HepG2 (cell line): Measurements from ENCODE around the gene CAPZB. TPM values are rescaled to one million over a fixed set of nuclear protein-coding genes. Genes with fewer than 3 reads are reported as not detected.

Source experiments
- ATF7 ChIP-seq, 2 experiments: fragments of 450-650 bp in 1 of 2; sonication (generic) in 1 of 2; formaldehyde crosslinking in 1 of 2; IDR thresholded peaks; 2 replicates each; pipeline versions ENCODE4 v1.4.0 to v1.6.1; 2016 to 2020; ENCODE audit warnings: antibody characterized with exemption in 1 of 2, mild to moderate bottlenecking in 1 of 2, missing genetic modification reagents in 1 of 2
- BATF2 ChIP-seq: sonication (generic); formaldehyde crosslinking; IDR thresholded peaks from 2 replicates; pipeline ENCODE4 v1.8.0; 2022; ENCODE audit warnings: mild to moderate bottlenecking, missing genetic modification reagents, moderate library complexity
- CCDC6 ChIP-seq: sonication (generic); formaldehyde crosslinking; IDR thresholded peaks from 2 replicates; pipeline ENCODE4 v1.8.1; 2022; ENCODE audit warnings: mild to moderate bottlenecking, missing genetic modification reagents, moderate library complexity
- FLYWCH1 ChIP-seq: sonication (generic); formaldehyde crosslinking; IDR thresholded peaks from 2 replicates; pipeline ENCODE4 v1.8.1; 2023; ENCODE audit warnings: mild to moderate bottlenecking, missing genetic modification reagents
- IKZF4 ChIP-seq: sonication (generic); formaldehyde crosslinking; IDR thresholded peaks from 2 replicates; pipeline ENCODE4 v1.5.1; 2020; ENCODE audit warnings: borderline replicate concordance, mild to moderate bottlenecking, low read depth, missing genetic modification reagents; ENCODE audit errors: not compliant biosample characterization
- NFAT5 ChIP-seq: sonication (generic); formaldehyde crosslinking; IDR thresholded peaks from 2 replicates; pipeline ENCODE4 v1.4.0; 2020; ENCODE audit warnings: missing genetic modification reagents
- NR2F2 ChIP-seq: IDR thresholded peaks from 2 replicates; pipeline ENCODE4 v1.6.1; 2012; ENCODE audit warnings: low read depth, inconsistent platforms, borderline replicate concordance
- PHF5A ChIP-seq: IDR thresholded peaks from one replicate; pipeline ENCODE4 v1.6.1; 2018; ENCODE audit warnings: low read depth, missing genetic modification reagents; ENCODE audit not compliant: unreplicated experiment
- RELA ChIP-seq: sonication (generic); formaldehyde crosslinking; IDR thresholded peaks from 2 replicates; pipeline ENCODE4 v1.4.0; 2020; ENCODE audit warnings: missing genetic modification reagents
- RNF2 ChIP-seq: fragments of 450-650 bp; conservative IDR thresholded peaks from 2 replicates; pipeline ENCODE4 v1.6.1; 2016; ENCODE audit warnings: low read depth
- SP4 ChIP-seq: sonication (generic); formaldehyde crosslinking; IDR thresholded peaks from 2 replicates; pipeline ENCODE4 v1.8.1; 2023; ENCODE audit warnings: mild to moderate bottlenecking, missing genetic modification reagents
- TFE3 ChIP-seq: IDR thresholded peaks from 2 replicates; pipeline ENCODE4 v1.6.1; 2016
- ZBTB25 ChIP-seq: IDR thresholded peaks from 2 replicates; pipeline ENCODE4 v1.6.1; 2018; ENCODE audit warnings: missing genetic modification reagents
- ZFP36 ChIP-seq: fragments of 150-350 bp; IDR thresholded peaks from 2 replicates; pipeline ENCODE4 v1.6.1; 2018; ENCODE audit warnings: borderline replicate concordance, low read length, low read depth; ENCODE audit not compliant: partially characterized antibody
- ZNF33A ChIP-seq: sonication (generic); formaldehyde crosslinking; IDR thresholded peaks from 2 replicates; pipeline ENCODE4 v1.5.1; 2020; ENCODE audit warnings: missing genetic modification reagents, mild to moderate bottlenecking, moderate library complexity, borderline replicate concordance
- ZNF549 ChIP-seq: sonication (generic); formaldehyde crosslinking; IDR thresholded peaks from 2 replicates; pipeline ENCODE4 v1.5.0; 2020; ENCODE audit warnings: missing genetic modification reagents
- ZNF674 ChIP-seq: sonication (generic); formaldehyde crosslinking; IDR thresholded peaks from 2 replicates; pipeline ENCODE4 v1.5.0; 2020; ENCODE audit warnings: low read depth, mild to moderate bottlenecking, missing genetic modification reagents
- ZNF784 ChIP-seq: sonication (generic); formaldehyde crosslinking; IDR thresholded peaks from 2 replicates; pipeline ENCODE4 v1.5.1; 2020; ENCODE audit warnings: missing genetic modification reagents, mild to moderate bottlenecking, borderline replicate concordance
- ZNF841 ChIP-seq: sonication (generic); formaldehyde crosslinking; IDR thresholded peaks from 2 replicates; pipeline ENCODE4 v1.8.1; 2023; ENCODE audit warnings: missing genetic modification reagents, borderline replicate concordance
- polyA plus RNA-seq, 8 experiments: library from polyadenylated mRNA; depleted of rRNA in 3 of 8; stranded (reverse) in 7 of 8; unstranded in 1 of 8; fragments of >200 nt; fragmentation: Illumina TruSeq in 4 of 8; extraction: Trizol in 4 of 8; gene quantifications; 2 replicates each; pipeline versions ENCODE4 v1.2.1 to v1.2.3, GENCODE V29; 2011 to 2016; ENCODE audit warnings: low read depth in 4 of 8, missing spikeins in 1 of 8, mixed read lengths in 1 of 8; ENCODE audit not compliant: insufficient read depth in 1 of 8
- total RNA-seq, 5 experiments: library from RNA; depleted of rRNA; stranded (reverse); fragments of >200 nt; fragmentation: Illumina TruSeq; extraction: Trizol; gene quantifications; 2 replicates each; pipeline ENCODE4 v1.2.3, GENCODE V29; 2016; ENCODE audit warnings: low read depth in 1 of 5

Gene CAPZB
- total and polyA plus RNA-seq, 2 of the 13 experiments (the other 11 are each of a cell fraction or from before 2014, with no cell fraction given), result 58.9 to 76.9 TPM

- TF ChIP-seq TFE3 (CRISPR knock-in tag), result no peak
- TF ChIP-seq ATF7 (IDR thresholded peaks at IDR 0.05), result no peak
- no peak for TF ChIP-seq ATF7 (CRISPR knock-in tag; IDR thresholded peaks at IDR 0.05)
- no peak for TF ChIP-seq PHF5A (CRISPR knock-in tag)
- no peak for TF ChIP-seq RELA
- TF ChIP-seq NR2F2, result peak; percentile 36; the same call in 1 of the 2 replicates
- no peak for TF ChIP-seq ZNF841 (CRISPR knock-in tag)
- peak; percentile 87 for TF ChIP-seq SP4
- TF ChIP-seq RNF2, result 0 out of 2 replicates have a peak, but pooled peaks have one; percentile 40
- no peak for TF ChIP-seq BATF2 (CRISPR knock-in tag)
- TF ChIP-seq ZBTB25 (CRISPR knock-in tag), result peak; percentile 95
- no peak for TF ChIP-seq FLYWCH1 (CRISPR knock-in tag)
- no peak for TF ChIP-seq ZNF784 (CRISPR knock-in tag)
- TF ChIP-seq ZNF674, result no peak
- TF ChIP-seq IKZF4 (CRISPR knock-in tag), result peak; percentile 34
- peak; percentile 82; the same call in 1 of the 2 replicates for TF ChIP-seq CCDC6 (CRISPR knock-in tag)
- TF ChIP-seq ZNF549, result no peak
- TF ChIP-seq NFAT5 (CRISPR knock-in tag), result no peak
- no peak for TF ChIP-seq ZNF33A (CRISPR knock-in tag)
- TF ChIP-seq ZFP36, result no peak
Observed at GRCh38 chr1:19485362-19486187, at the start of gene CAPZB (continued).
